Activated CD8-positive, alpha-beta memory T cell treated with anti-CD3 and anti-CD28 coated beads, Interleukin-2, amount 10 ng/mL, durations not matched to agents 7 days and 5 days (primary cell): ENCODE data around the gene TRIP10. TPM values are rescaled to one million over a fixed set of nuclear protein-coding genes. Genes with fewer than 3 reads are reported as not detected.

Experiments
- ATAC-seq: fragments of 150-1000 bp; cut with Tn5 transposase; one replicate; pipeline ENCODE4 v1.10.0; 2021; ENCODE audit warnings: moderate library complexity
- CTCF ChIA-PET: fragments of 350-600 bp; sonication (Branson Sonifier 250); formaldehyde crosslinking; loops from one replicate; lab custom pipeline; 2021; ENCODE audit warnings: antibody characterized with exemption; lab: Charles Lee
- DNase-seq: peaks from one replicate; pipeline ENCODE4 v3.0.0-alpha.2; 2020
- H3K27ac Mint-ChIP-seq: one replicate; pipeline ENCODE4 v1.8.0; 2021; ENCODE audit warnings: mild to moderate bottlenecking, mixed read lengths
- H3K27me3 Mint-ChIP-seq: one replicate; pipeline ENCODE4 v1.8.0; 2021; ENCODE audit warnings: mixed read lengths
- H3K36me3 Mint-ChIP-seq: one replicate; pipeline ENCODE4 v1.8.0; 2021; ENCODE audit warnings: mild to moderate bottlenecking, mixed read lengths
- H3K4me1 Mint-ChIP-seq: one replicate; pipeline ENCODE4 v1.8.0; 2021; ENCODE audit warnings: mixed read lengths
- H3K4me3 Mint-ChIP-seq: one replicate; pipeline ENCODE4 v1.8.0; 2021; ENCODE audit warnings: mild to moderate bottlenecking, moderate library complexity, mixed read lengths
- H3K9me3 Mint-ChIP-seq: one replicate; pipeline ENCODE4 v1.8.0; 2022; ENCODE audit warnings: low read depth, mixed read lengths
- total RNA-seq, 2 experiments: library from RNA; stranded (reverse); gene quantifications; one replicate each; pipeline ENCODE4 v1.2.3, GENCODE V29; 2021

TRIP10 gene
- total RNA-seq, 2 experiments from 2014 or later, result 13.7 to 22.2 TPM

DNA sequence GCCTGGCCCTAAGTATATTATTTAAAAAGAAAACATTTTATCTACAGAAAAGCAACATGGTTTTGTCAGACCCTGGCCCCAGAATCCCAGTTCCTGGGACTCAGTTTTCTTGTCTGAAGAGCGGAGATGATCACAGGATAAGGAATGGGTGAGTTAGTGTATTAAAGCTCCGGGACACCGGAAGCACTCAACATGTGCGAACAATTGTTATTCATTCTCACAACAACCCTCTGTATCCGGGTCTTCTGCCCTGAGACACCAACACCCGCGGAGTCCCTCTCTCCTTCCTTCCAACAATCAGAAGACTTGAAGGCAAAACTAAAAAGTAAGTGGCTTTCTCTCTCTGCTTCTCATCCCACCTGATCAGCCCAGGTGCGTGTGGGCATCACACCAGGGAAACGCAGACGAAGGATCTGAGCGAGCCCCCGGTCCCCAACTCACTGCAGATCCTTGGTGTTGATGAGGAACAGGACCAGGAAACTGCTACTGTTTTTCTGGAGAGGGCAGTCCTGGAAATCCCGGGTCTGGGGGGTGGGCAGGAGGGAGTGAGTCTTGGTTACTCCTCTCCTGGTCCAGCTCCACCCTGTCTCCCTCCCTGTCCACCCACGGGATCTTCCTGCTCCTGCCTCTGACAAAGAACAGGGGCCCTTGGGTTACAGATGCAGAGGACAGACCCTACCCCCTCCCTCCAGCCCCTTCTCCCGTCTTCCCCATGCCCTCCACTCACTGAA lies 4.1 kb upstream of the TRIP10 start:
- H3K4me1 Mint-ChIP-seq, result peaks cover 33% of the 10 kb centered on the region
- no peaks in the 10 kb centered on the region for H3K9me3 Mint-ChIP-seq
- peak overlapping the region; percentile 99 for H3K27ac Mint-ChIP-seq
- peak overlapping the region; percentile 84 for H3K4me3 Mint-ChIP-seq
- no peak for DNase-seq
- CTCF ChIA-PET, result interaction anchor here (1.1 to 5.2 kb wide), 8 partner anchors 58 to 218 kb away, joined by 3 to 127 read pairs (median 10); partner anchors contain the start of gene TNFSF14
- no peak for ATAC-seq
- H3K36me3 Mint-ChIP-seq, result peaks cover 6% of the 10 kb centered on the region
- H3K27me3 Mint-ChIP-seq, result no peaks in the 10 kb centered on the region

DNA sequence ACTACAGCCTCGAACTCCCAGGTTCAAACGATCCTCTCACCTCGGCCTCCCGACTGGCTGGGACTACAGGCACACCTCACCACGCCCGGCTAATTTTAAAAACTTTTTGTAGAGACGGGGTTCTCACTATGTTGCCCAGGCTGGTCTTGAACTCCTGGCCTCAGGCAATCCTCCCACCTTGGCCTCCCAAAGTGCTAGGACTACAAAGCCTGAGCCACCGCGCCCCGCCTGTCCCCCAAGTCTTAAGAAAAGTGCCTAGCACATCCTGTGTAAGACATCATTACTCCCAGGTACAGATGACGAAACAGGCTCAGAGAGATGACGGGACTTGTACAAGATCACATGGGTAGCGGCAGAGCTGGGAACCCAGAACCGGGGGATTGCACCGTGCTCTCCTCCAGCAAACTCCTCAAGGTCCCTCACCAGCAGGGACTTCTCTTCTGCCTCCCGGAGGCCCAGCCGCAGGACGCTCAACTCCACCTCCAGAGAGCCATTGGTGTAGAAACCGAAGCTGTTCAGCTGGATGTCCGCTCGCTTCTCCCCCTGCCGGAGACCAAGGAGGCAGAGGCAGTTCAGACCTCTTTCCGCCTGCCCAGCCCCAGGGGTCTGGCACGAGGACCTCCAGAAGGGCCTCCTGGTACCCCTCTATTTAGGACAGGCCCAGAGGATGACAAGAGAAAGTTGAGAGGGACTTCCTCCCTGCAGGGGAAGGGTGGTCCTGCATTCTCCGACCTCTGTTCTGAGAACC lies 3.1 kb upstream of the TRIP10 start:
- Mint-ChIP-seq H3K27me3 (no peaks in the 10 kb centered on the region), H3K27ac (peak overlapping the region; percentile 99), H3K9me3 (no peaks in the 10 kb centered on the region), H3K36me3 (peaks cover 6% of the 10 kb centered on the region), H3K4me1 (peaks cover 34% of the 10 kb centered on the region), H3K4me3 (peak overlapping the region; percentile 84)
- CTCF ChIA-PET, result interaction anchor here (0.6 to 5.2 kb wide), 18 partner anchors 12 to 364 kb away, joined by 3 to 127 read pairs (median 7); partner anchors contain the start of genes ALKBH7, SH2D3A, TNFSF14 and VAV1
- DNase-seq (peak; percentile 88), ATAC-seq (peak; percentile 21)

DNA sequence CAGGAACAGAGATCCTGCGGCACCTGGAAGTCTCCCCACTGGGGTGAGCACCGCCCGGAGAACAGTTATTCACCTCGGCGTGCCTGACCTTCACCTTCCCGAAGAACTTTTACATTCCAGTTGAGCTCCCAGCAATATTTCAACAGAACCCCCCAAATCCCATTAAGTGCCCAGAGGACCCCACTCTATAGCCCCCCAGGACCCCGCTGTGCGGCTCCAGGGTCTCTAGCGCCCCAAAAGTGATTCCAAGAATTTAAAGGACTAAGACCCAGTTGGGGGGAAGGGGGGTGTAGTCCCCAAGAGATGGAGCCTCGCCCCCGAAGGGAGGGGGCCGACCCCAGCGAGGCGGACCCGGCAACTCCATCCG lies 2.6 kb upstream of the TRIP10 start:
- no peaks in the 10 kb centered on the region for H3K27me3 Mint-ChIP-seq
- H3K4me1 Mint-ChIP-seq, result peaks cover 36% of the 10 kb centered on the region
- peak; percentile 1 for ATAC-seq
- H3K9me3 Mint-ChIP-seq, result no peaks in the 10 kb centered on the region
- H3K4me3 Mint-ChIP-seq, result peak overlapping the region; percentile 84
- H3K36me3 Mint-ChIP-seq, result peaks cover 6% of the 10 kb centered on the region
- H3K27ac Mint-ChIP-seq, result peak overlapping the region; percentile 99
- CTCF ChIA-PET, result interaction anchor here (0.6 to 5.2 kb wide), 19 partner anchors 11 to 220 kb away, joined by 3 to 127 read pairs (median 12); partner anchors contain the start of genes SH2D3A, TNFSF14 and VAV1
- no peak for DNase-seq

DNA sequence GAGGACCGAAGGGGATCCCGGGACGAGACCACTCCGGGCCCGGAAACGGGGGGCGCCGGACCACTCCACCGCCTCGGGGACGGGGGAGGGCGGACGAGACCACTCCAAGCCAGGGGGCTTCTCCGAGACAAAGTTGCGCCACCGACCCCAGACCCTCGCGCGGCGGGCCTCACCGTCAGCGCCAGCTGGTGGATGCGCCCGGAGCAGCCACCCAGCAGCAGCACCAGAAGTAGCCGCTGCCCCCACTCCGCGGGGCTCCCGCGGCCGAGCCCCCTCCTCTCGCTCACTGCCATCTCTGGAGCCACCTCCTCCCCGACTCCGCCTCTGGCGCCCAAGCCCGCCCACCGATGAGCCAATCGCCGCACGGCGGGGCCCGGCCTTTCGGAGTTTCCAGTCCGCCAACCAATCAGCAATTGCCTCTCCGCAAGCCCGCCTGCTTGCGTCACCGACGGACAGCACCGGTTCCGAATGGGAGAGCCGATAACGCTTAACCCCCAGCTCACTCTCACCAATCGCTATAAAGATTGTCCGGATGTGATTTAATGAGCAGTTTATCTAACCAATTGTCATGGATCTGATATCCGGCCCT lies 2.1 kb upstream of the TRIP10 start, which contains the start of gene GPR108:
GPR108 (minus strand) TSS at position 297 of the 589 bp plus-strand sequence; CDS start at position 293, 4 bp downstream.
- CTCF ChIA-PET, result interaction anchor here (1.1 to 5.2 kb wide), 22 partner anchors 10 to 459 kb away, joined by 3 to 127 read pairs (median 10); partner anchors contain the start of genes SH2D3A, TNFSF14 and VAV1
- Mint-ChIP-seq H3K4me1 (peaks cover 36% of the 10 kb centered on the region), H3K27me3 (no peaks in the 10 kb centered on the region), H3K9me3 (no peaks in the 10 kb centered on the region), H3K36me3 (peaks cover 5% of the 10 kb centered on the region), H3K27ac (peak within 1 kb of the TSS; percentile 99), H3K4me3 (peak within 1 kb of the TSS; percentile 84)
- peak; percentile 100 for DNase-seq
- ATAC-seq, result peak; percentile 81

DNA sequence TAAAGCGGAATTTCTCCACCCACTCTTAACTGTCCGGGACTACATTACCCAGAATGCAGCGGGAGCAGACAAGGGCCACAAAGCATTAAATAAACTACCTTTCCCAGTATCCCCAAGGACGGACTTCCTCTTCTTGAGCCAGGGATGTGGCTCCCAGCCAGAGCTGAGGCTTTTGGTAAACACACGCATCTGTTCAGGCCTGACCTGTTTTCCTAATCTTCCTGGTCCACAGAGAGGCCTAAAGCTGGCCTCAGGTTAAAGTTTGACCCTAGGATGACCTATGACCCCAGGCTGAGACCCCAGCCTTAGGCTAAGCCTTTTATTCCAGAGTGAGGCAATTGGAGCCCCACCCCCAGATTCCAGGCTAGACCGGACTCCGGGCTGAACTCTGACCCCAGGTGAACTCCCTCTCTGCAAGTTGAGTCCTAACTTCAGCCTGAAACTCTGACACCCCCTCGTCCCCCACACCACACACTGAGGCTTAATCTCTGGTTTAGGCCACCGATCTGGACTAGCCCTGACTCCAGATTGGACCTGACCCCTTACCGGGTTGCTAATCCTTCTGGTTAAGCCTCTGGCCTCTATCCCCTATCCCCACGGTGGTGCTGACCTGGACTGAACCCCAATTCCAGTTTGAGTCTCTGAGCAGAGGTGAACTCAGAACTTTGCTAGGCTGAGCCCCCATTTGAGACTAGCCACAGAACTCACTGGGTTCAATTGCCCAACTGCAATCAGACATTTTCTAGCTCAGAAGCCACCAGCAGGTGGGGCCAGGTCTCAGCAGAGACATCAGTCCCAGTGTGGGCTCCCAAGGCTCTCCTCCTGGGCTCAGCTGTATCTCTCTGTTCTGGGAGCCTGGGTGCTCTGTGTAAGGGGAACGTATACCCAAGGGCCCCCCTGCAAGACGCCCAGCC lies 1.4 kb upstream of the TRIP10 start:
- CTCF ChIA-PET, result interaction anchor here (0.6 to 5.2 kb wide), 31 partner anchors 9 to 459 kb away, joined by 3 to 127 read pairs (median 4); partner anchors contain the start of genes SH2D3A, TNFSF14 and VAV1
- peak; percentile 29 for ATAC-seq

GRCh38 chr19:6738787-6739389 lies 592 bp upstream of the TRIP10 start:
- ATAC-seq, result no peak
- Mint-ChIP-seq H3K27me3 (no peaks in the 10 kb centered on the region), H3K4me1 (peaks cover 36% of the 10 kb centered on the region), H3K9me3 (no peaks in the 10 kb centered on the region), H3K4me3 (peak overlapping the region; percentile 84), H3K27ac (peak overlapping the region; percentile 99), H3K36me3 (peaks cover 2% of the 10 kb centered on the region)
- peak; percentile 63 for DNase-seq
- CTCF ChIA-PET, result interaction anchor here (0.7 to 5.2 kb wide), 23 partner anchors 8 to 222 kb away, joined by 3 to 127 read pairs (median 5); partner anchors contain the start of genes SH2D3A and VAV1

More for the DNA sequence above, 1.4 kb upstream of the TRIP10 start:
- Mint-ChIP-seq H3K27me3 (no peaks in the 10 kb centered on the region), H3K36me3 (no peaks in the 10 kb centered on the region), H3K9me3 (no peaks in the 10 kb centered on the region), H3K4me3 (peak overlapping the region; percentile 84), H3K4me1 (peaks cover 36% of the 10 kb centered on the region), H3K27ac (peak overlapping the region; percentile 99)
- DNase-seq, result peak; percentile 93

DNA sequence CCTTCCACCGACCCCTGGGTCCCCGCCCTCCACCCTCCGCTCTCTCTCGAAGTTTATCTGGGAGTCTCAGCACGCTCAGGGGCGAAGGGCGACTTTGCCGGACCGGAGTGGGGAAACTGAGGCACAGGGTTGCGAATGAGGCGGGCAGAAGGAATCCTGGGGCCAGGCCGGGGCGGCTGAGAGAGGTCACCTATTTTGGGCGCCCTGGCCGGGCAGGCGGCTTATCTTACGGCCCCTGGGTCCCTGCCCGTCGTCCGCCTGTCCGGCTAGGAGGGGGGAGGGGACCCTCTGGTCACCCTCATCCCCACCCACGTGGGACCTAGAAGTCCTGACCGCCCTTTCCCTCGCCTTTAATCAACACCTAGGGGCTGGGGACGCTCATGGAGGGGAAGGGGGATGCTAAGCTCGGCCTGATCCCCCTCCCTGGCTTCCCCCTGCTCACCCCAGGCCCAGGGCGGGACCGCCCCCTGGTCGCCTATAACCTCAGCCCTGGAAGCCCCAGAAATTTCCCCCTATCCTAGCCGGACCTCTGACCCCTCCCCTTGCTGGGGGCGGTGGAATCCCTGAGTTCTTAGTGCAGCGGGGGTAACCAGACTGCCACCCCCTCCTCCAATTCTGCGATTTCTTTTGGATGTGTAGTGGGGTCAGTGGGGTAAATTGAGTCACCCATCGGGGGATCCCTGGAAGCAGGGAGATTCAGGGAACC lies 556 bp downstream of the TRIP10 start:
- CTCF ChIA-PET, result interaction anchor here (5.2 kb wide), 1 partner anchor 123 kb away, joined by 127 read pairs; no protein-coding TSS in a partner anchor
- H3K36me3 Mint-ChIP-seq, result peaks cover 2% of the 10 kb centered on the region
- DNase-seq (peak; percentile 51), ATAC-seq (no peak)
- no peaks in the 10 kb centered on the region for H3K9me3 Mint-ChIP-seq
- H3K27me3 Mint-ChIP-seq, result no peaks in the 10 kb centered on the region
- peaks cover 36% of the 10 kb centered on the region for H3K4me1 Mint-ChIP-seq
- no peak overlapping the region for H3K27ac Mint-ChIP-seq
- H3K4me3 Mint-ChIP-seq, result peak overlapping the region; percentile 84

DNA sequence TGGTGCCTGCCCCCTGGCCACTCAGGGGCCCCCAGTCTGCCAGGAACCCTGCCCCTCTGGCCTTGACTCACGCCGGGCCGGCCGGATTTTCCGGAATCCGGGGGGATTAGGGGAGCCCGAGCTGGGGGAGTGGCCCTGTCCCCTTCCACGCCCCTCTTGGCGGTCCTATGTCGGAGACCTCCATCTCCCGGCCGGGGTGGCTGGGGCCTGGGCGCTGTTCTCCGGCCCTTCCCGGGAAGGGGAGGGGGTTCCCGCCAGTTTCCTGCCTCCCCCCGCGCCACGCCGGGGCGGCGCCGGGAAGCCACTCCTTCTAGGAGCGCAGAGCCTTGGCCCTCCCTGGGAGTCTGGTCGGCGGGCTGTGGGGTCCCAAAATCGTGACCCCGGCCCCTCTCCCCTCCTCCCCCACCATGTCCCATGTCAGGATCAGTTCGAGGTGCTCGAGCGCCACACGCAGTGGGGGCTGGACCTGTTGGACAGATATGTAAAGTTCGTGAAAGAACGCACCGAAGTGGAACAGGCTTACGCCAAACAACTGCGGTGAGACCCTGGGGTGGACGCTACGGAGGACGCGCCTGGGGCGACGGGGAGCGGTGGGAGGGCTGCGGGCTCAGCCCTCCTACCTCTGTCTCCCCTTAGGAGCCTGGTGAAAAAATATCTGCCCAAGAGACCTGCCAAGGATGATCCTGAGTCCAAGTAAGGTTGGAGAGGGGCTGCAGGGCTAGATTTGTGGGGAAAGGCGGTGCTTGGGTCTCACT lies 1.3 kb downstream of the TRIP10 start:
- H3K4me3 Mint-ChIP-seq, result peak overlapping the region; percentile 84
- H3K27ac Mint-ChIP-seq, result no peak overlapping the region
- H3K9me3 Mint-ChIP-seq, result no peaks in the 10 kb centered on the region
- peaks cover 28% of the 10 kb centered on the region for H3K4me1 Mint-ChIP-seq
- ATAC-seq, result no peak
- CTCF ChIA-PET, result interaction anchor here (0.6 kb wide), 1 partner anchor 249 kb away, joined by 3 read pairs; no protein-coding TSS in a partner anchor
- DNase-seq, result peak; percentile 50
- peaks cover 5% of the 10 kb centered on the region for H3K36me3 Mint-ChIP-seq
- no peaks in the 10 kb centered on the region for H3K27me3 Mint-ChIP-seq

GRCh38 chr19:6743066-6743465 lies 3.6 kb downstream of the TRIP10 start:
- CTCF ChIA-PET, result interaction anchor here (3.3 kb wide), 1 partner anchor 120 kb away, joined by 11 read pairs; no protein-coding TSS in a partner anchor
- Mint-ChIP-seq H3K4me1 (peaks cover 17% of the 10 kb centered on the region), H3K36me3 (peaks cover 13% of the 10 kb centered on the region), H3K4me3 (no peak overlapping the region), H3K27ac (no peak overlapping the region), H3K27me3 (no peaks in the 10 kb centered on the region), H3K9me3 (no peaks in the 10 kb centered on the region)
- DNase-seq, result no peak
- no peak for ATAC-seq

DNA sequence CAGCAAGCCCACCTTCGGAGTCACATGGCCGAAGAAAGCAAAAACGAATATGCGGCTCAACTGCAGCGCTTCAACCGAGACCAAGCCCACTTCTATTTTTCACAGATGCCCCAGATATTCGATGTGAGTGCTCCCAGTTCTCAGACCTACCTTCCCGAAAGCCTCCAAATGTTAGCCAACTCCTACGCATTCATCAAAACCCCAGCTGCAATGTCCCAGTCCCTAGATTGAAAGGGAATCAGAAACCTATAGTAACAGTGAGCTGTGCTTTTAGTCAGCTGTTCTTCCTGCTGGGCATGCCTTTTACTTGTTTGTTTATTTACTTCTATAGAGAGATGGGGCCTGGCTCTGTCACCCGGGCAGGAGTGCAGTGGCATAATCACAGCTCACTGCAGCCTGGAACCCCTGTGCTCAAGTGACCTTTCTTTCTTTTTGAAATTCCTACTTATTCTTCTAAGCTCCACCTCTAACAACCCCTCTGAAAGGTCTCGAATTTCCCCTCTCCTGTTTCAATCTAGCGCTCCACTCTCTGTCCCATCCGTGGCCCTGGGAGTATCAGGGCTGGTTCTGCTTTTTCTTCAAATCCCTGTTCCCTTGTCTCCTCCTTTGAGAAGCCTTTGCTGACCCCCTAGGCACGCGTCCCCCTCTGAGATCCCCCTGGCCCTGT lies 4.4 kb downstream of the TRIP10 start:
- no peak overlapping the region for H3K4me3 Mint-ChIP-seq
- ATAC-seq (no peak), DNase-seq (no peak)
- H3K27me3 Mint-ChIP-seq, result no peaks in the 10 kb centered on the region
- peaks cover 9% of the 10 kb centered on the region for H3K4me1 Mint-ChIP-seq
- peaks cover 16% of the 10 kb centered on the region for H3K36me3 Mint-ChIP-seq
- CTCF ChIA-PET, result interaction anchor here (3.3 kb wide), 1 partner anchor 119 kb away, joined by 11 read pairs; no protein-coding TSS in a partner anchor
- no peak overlapping the region for H3K27ac Mint-ChIP-seq
- H3K9me3 Mint-ChIP-seq, result no peaks in the 10 kb centered on the region
